GM21390 (cell line): ENCODE measurements around the gene CDCA5.
A peak's percentile ranks its signal among the peaks of the same experiment; 100 is the strongest.

ENCODE experiments used
- ATAC-seq: cut with Tn5 transposase; IDR thresholded peaks from one replicate; pipeline ENCODE4 v1.9.1; 2021; ENCODE audit not compliant: unreplicated experiment

Gene CDCA5

GRCh38 chr11:65047581-65048422 is 36.0 kb downstream of the CDCA5 start:
- ATAC-seq = no peak

GRCh38 chr11:65045728-65046127 is 38.1 kb downstream of the CDCA5 start:
- no peak for ATAC-seq

DNA sequence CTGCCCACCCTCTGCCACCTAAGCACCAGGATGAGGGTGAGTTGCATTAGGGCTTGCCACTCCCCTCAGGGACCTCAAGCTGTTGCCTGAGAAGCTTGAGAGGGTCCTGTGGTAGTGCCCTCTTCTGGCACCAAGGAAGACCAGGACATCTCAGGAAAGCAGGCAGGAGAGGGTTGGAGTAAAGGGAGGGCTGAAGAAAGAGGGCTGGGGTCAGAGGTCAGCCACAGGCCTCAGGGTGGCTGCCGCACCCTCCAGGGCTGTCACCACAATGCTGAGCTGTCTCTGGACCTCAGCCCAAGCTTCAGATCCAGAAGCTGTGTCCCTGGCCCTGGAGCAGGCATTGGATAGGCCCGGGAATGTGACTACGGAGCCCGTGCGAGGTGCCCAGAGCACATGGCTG is 38.8 kb downstream of the CDCA5 start:
- no peak for ATAC-seq

- no peak for ATAC-seq
Measured at GRCh38 chr11:65043881-65044501, 39.8 kb downstream of the CDCA5 start.

DNA sequence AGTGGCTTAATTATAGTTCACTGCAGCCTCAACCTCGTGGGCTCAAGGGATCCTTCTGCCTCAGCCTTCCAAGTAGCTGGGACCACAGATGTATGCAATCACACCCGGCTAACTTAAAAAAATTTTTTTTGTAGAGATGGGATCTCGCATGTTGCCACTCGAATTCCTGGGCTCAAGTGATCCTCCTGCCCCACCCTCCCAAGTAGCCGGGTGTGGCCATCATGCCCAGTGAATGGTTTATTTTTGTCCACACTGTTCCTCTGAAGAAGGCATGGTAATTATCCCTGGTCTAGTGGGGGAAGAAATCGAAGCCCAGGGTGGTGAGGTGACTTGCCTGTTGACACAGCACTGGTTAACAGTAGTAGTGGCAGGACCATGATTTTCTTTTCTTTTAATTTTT is 40.9 kb downstream of the CDCA5 start:
- ATAC-seq = no peak

- ATAC-seq = peak; percentile 82
Measured at GRCh38 chr11:65040847-65041622, 42.8 kb downstream of the CDCA5 start, which contains the start of gene SAC3D1. SAC3D1 (plus strand) TSS chr11:65041210; CDS start chr11:65041293, 83 bp downstream.

- ATAC-seq = no peak
Measured at GRCh38 chr11:65040520-65040846, 43.4 kb downstream of the CDCA5 start.

DNA sequence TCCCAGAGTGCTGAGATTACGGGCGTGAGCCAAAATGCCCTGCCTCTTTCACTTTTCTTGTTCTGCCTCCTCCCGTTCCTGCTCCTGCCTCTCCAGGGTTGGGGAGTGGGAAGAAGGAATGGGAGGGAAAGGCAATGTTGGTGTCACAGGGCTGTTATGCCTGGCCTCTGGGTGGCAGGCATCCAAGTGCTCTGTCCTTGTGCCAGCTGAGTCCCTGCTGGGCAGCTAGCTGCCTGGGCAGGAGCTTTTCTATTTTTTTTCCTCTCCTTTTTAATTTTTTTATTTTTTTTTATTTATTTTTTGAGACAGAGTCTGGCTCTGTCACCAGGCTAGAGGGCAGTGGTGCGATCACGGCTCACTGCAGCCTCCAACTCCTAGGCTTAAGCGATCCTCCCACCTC is 46.9 kb downstream of the CDCA5 start:
- no peak for ATAC-seq

GRCh38 chr11:65035579-65035978 is 48.3 kb downstream of the CDCA5 start:
- no peak for ATAC-seq

GRCh38 chr11:65034423-65034822 is 49.4 kb downstream of the CDCA5 start:
- ATAC-seq = no peak

DNA sequence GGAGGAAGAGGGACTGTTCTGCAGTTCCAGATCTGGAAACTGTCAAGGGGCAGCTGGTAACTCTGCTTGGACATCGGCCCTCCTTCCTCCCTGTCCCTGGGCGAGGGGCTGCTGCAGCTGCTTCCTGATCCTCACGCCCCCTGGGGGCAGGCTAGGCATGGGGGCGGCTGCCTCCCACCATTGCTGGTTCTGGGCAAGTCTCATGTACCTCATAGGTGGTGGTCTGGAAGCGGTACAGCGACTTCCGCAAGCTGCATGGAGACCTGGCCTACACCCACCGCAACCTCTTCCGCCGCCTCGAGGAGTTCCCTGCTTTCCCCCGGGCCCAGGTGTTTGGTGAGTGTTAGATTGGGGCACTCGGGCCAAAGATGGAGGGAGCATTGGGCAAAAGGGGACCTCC is 51.6 kb downstream of the CDCA5 start:
- ATAC-seq = no peak
